HAP-1 (cell line): Measurements from ENCODE around the gene ABHD8.

ENCODE experiments used
- DNase-seq, 2 experiments: peaks; one replicate each; pipeline ENCODE4 v3.0.0-alpha.2; 2016 to 2020; ENCODE audit warnings: low spot score in 2 of 2
- H3K27me3 ChIP-seq: fragments of 250-450 bp; sonication (Bioruptor Pico); 2 replicates; pipeline ENCODE4 v1.5.1; 2020; ENCODE audit warnings: low read depth, mild to moderate bottlenecking, moderate library complexity
- H3K36me3 ChIP-seq: fragments of 250-450 bp; sonication (Bioruptor Pico); replicated peaks from 2 replicates; pipeline ENCODE4 v1.5.1; 2020; ENCODE audit warnings: mild to moderate bottlenecking
- H3K4me1 ChIP-seq: fragments of 250-450 bp; sonication (Bioruptor Pico); 2 replicates; pipeline ENCODE4 v1.5.1; 2020; ENCODE audit warnings: mild to moderate bottlenecking
- H3K4me3 ChIP-seq: fragments of 250-450 bp; sonication (Bioruptor Pico); 2 replicates; pipeline ENCODE4 v1.5.1; 2020; ENCODE audit warnings: mild to moderate bottlenecking, moderate library complexity
- H3K9me3 ChIP-seq: fragments of 250-450 bp; sonication (Bioruptor Pico); 2 replicates; pipeline ENCODE4 v1.5.1; 2020; ENCODE audit warnings: mild to moderate bottlenecking, moderate library complexity
- in situ Hi-C: fragments of 300-500 bp; cut with MboI; formaldehyde crosslinking; loops from 3 replicates; pipeline ENCODE4 v1.14.3; 2020; ENCODE audit warnings: low sequenced_read_pairs, inconsistent platforms, mixed read lengths

ABHD8 gene

DNA sequence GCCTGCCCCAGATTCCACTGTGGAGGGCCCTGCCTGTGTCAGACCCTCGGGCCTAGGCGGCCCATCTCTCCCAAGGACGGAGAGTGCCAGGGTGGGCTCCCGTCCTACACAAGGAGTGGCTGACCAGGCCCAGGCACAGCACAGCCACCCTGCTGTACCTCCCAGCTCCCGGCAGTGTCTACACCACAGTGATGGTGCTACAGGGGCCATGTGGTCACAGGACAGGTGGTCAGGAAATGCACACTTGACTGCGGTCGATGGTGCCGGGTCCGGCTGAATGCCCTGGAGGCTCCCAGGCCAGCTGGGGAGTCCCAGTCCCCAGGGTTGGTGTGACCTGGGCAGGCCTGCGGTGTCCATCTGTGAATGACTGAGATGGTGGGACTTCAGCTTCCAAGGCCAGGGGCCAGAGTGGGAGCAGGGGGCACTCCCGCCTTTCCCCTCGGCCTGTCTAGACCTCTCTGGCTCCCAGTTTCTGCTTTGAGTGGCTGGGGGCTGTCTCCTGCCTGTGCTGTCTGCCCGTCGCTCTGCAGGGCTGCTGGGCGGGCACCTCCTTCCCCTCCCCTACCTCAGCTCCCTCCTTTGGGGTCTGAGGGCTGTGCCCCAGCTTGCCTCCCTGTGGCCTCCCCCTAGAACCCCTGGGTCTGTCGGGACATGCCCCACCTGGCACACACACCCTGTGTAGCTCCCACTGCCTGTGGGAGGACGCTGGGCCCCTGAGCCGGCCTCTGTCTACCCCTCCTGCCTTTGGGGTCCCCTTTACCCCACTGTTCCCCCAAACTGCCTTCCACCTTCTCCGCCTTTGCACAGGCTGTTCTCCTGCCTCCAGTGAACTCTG lies 18.6 kb upstream of the ABHD8 start:
- no peak overlapping the region for H3K4me3 ChIP-seq
- no peak for DNase-seq
- no peaks in the 10 kb centered on the region for H3K9me3 ChIP-seq
- no peaks in the 10 kb centered on the region for H3K27me3 ChIP-seq
- H3K4me1 ChIP-seq = no peaks in the 10 kb centered on the region
- in situ Hi-C loops = no loop called here
- H3K36me3 ChIP-seq = peaks cover 17% of the 10 kb centered on the region

DNA sequence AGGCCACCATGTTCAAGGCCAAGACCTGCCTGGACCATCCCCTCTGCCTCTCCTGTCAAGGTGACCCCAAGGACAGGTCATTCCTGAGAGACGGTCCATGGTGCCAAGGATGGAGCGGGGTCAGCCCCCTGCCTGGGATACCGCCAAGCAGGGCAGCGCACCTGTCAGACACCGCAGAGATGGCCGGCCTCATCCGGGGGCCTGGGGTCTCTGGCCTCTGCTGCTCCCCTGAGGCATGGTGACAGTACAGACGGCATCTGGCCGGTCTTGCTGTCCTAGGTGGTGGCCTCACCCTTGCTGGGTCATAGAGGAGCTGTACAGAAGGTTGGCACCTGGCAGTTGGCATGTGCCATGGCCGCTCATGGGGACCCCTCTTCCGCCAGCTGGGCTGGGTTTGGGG lies 17.2 kb upstream of the ABHD8 start:
- H3K36me3 ChIP-seq = peaks cover 23% of the 10 kb centered on the region

DNA sequence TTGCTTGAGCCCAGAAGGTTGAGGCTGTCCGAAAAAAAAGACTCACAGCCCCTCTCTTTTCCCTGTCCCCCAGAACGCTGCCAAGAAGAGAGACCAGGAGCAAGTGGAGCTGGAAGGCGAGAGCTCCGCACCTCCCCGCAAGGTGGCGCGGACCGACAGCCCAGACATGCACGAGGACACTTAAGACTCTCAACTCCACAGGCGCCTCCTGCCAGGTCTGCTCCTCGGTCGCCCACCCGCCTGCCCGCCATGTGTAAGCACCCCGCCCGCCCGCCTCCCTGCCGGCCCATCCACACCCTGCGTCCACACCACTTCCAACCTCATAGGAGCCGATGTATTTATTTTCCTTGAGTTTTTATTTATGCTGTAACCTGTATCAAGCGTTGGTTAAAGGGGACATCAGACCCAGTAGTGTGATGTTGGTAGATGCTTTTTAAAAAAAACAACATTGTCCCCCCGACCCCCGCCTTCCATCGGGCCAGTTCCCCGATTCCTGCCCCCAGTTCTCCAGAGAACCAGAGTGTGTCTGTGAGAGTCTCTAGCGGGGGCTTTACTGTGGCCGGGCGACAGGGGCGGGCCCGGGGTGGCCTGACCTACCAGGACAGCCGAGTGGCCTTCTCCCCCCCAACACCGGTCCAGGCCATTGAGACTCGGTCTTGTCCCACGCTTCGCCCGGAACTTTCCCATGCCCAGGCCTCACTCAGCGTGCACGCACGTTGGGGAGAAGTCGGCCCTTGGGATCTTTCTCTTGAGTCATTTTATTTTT lies 16.4 kb upstream of the ABHD8 start:
- peaks cover 24% of the 10 kb centered on the region for H3K36me3 ChIP-seq
- in situ Hi-C loops = no loop called here
- H3K4me3 ChIP-seq = no peak overlapping the region
- no peaks in the 10 kb centered on the region for H3K4me1 ChIP-seq
- DNase-seq = no peak
- H3K27me3 ChIP-seq = no peaks in the 10 kb centered on the region
- no peaks in the 10 kb centered on the region for H3K9me3 ChIP-seq

More for the DNA sequence above, 17.2 kb upstream of the ABHD8 start:
- no peaks in the 10 kb centered on the region for H3K4me1 ChIP-seq
- H3K27me3 ChIP-seq = no peaks in the 10 kb centered on the region
- DNase-seq = no peak
- no peak overlapping the region for H3K4me3 ChIP-seq
- H3K9me3 ChIP-seq = no peaks in the 10 kb centered on the region
- in situ Hi-C loops = no loop called here

DNA sequence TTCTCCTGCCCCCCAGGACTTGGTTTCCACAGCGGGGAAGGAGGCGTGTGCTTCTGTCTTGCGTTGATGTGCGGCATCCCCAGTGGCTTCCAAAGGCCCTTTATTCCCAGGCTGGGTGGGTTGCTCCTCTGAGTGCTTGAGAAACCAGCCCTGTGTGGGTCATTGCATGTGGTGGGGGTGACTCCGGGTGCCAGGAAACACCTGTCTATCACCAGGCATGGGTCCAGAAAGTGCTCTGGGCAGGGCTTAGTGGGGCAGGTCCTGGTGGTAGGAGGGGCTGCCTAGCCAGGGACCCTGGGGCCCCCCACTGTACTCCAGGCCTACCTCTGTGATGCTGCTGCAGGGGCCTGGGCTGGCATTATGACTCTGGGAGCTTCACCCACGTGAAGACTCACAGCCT lies 15.7 kb upstream of the ABHD8 start:
- H3K4me3 ChIP-seq = no peak overlapping the region
- in situ Hi-C loops = no loop called here
- no peak for DNase-seq
- no peaks in the 10 kb centered on the region for H3K9me3 ChIP-seq
- no peaks in the 10 kb centered on the region for H3K27me3 ChIP-seq
- no peaks in the 10 kb centered on the region for H3K4me1 ChIP-seq
- peaks cover 30% of the 10 kb centered on the region for H3K36me3 ChIP-seq

DNA sequence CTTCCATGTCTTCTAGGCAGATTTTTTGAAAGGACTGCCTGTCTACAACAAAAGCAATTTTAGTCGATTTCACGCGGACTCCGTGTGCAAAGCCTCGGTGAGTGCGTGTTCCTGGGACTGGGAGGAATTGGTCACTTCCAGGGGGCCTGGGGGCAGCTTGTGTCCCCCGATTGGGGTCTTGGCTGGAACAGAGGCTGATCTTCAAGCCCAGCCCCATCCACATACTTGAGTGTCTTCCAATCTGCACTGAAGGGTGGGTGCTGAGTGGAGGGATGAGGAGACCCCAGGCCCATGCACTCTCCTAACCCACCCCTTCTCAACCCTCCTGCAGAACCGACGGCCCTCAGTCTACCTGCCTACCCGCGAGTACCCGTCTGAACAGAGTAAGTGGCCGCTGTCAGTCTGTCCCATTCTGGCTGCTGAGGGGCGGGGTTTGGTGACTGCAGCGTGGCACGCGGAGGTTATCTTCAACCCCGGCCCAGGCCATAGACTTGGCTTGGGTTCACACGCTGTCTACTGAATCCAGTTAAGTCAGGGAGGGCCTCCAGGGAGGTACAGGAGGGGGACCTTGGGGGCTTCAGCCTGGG lies 10.9 kb upstream of the ABHD8 start:
- peaks cover 16% of the 10 kb centered on the region for H3K36me3 ChIP-seq
- in situ Hi-C loops = no loop called here
- H3K4me3 ChIP-seq = no peak overlapping the region
- no peak for DNase-seq
- no peaks in the 10 kb centered on the region for H3K9me3 ChIP-seq
- peaks cover 7% of the 10 kb centered on the region for H3K4me1 ChIP-seq
- H3K27me3 ChIP-seq = no peaks in the 10 kb centered on the region

DNA sequence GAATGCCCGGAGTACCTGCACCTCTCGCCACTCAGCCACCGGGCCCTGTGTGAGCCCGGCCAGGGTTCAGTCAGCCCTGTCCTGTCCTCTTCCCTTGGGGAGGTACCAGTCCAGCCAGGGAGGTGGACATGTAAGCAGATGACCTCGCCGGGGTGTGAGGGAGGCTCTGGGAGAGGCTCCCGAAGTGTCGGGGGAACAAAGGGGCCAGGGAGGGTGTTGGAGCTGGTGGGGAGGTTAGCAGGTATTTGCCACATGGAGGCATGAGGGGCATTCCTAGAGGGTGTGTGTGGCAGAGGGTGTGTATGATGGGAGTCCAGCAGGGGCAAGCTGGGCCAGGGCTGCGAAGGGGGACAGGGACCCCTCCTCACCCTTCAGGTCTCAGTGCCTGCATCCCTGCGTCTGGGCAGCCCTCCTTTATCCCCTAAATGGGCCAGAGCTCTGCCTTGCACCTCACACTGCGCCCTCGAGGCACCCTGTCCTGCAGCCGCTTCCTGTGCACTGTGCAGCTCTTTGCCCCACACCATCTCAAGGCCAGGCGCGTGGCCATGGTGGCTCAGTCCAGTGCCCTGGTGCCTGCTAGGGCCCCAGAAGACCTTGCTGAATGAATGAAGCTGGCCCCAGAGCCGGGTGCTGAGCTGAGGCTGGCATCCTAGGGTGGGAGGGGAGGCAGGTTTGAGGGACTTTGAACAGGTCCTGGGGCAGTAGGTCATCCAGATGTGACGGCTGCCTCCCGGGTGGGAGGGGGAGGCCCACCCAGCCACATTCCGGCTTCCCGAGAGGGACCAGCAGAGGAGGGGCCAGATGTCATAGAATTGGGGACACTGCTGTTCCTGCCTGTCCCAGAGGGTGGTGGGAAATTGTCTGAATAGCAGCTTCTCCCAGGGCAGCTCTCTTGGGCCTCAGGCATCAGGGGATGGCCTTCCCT lies 9.2 kb upstream of the ABHD8 start:
- no peak overlapping the region for H3K4me3 ChIP-seq
- peaks cover 16% of the 10 kb centered on the region for H3K36me3 ChIP-seq
- H3K9me3 ChIP-seq = no peaks in the 10 kb centered on the region
- DNase-seq = no peak
- no peaks in the 10 kb centered on the region for H3K27me3 ChIP-seq
- peaks cover 7% of the 10 kb centered on the region for H3K4me1 ChIP-seq
- in situ Hi-C loops = no loop called here

DNA sequence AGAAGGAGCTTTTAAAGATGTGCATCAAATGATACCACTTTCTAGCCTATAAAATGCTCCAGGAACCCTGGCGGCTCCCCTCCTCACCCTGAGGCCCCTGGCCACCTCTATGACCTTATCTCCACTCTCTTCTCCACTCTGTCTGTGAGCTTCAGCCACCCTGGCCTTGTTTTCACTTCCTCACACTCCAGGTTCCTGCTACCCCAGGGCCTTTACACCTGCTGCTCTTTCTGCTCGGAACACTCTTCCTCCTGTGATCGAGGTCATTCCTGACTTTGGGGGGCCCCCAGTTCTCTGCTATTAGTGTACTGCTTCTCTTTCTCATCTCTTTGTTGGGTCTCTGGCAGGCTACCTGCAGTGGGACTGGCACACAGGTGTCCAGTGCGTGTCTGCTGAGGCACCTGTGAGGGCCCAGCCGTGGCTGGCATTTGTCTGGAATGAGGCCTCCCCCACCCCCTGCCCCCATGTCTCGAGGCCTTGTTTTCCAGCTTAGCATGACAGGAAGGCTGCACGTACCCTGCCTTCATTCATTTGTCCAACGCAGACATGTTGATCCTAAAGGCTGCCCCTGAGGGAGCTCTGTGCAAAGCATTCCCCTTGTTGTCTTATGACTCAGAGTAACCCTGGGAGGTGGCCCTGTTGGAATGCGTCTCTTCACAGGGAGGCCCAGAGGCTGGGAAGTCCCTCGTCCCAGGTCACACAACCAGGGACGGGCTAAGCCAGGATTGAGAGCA lies 8.4 kb upstream of the ABHD8 start:
- no peak for DNase-seq
- Histone ChIP-seq H3K36me3 (peaks cover 16% of the 10 kb centered on the region), H3K9me3 (no peaks in the 10 kb centered on the region), H3K4me1 (peaks cover 7% of the 10 kb centered on the region), H3K27me3 (no peaks in the 10 kb centered on the region), H3K4me3 (no peak overlapping the region)
- in situ Hi-C loops = no loop called here

DNA sequence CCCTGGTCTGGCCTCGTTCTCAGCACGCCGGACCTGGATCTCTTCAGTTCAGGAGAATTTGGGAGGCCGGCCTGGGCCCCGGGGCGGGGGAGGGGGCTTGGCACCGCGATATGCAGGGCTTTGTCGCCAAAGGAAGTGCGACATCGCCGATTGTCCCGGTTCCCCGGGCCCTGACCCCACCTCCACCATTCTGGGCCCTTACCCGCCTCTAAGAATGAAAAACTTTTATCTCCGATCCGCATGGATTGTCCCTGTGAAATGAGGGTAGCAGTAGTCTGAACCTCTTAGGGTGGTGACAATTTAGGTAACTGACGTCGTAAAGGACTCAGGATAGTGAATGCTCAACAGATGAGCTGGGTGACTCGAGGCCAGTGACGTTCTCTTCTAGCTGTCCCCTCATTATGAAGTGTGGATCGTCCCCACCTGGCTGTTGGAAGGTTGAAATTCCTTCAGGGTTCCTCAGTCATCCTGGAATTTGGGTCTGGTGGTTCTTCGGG lies 6.8 kb upstream of the ABHD8 start:
- Histone ChIP-seq H3K36me3 (peaks cover 8% of the 10 kb centered on the region), H3K9me3 (no peaks in the 10 kb centered on the region), H3K27me3 (no peaks in the 10 kb centered on the region), H3K4me1 (peaks cover 7% of the 10 kb centered on the region), H3K4me3 (peak overlapping the region; percentile 90)
- no peak for DNase-seq
- in situ Hi-C loops = no loop called here

DNA sequence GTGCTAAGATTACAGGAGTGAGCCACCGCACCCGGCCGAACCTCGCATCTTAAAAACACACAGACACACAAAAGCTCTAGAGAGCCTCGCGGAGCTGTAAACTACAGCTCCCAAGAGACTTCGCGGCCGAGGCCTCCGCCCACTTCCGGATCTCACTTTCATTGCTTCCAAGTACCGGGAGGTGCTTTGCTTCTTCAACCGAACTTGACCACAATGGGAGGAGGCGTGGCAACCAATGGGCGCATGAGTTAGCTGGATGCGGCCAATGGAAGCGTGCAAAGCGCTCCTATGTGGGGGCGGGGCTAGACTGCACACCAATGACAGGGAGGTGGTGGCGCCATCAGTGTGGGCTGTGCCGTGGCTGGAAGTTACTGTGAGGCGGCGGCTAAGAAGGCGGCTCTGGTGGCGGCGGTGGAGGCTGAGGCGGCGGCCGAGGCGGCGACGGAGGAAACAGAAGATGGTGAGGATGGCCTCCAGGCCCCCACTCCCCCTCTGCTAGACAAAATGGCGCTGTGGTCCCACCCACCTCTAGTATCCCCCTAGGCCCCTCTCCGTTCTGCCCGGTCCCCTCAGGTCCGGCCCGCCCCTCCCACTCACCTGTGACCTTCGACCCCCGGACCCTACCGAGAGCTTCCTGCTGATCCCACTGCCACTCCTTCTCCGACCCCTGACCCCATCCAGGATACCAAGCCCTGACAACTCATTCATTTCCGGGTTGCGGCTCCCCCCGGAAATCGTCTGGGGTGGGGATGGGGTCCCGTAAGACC lies 6.2 kb upstream of the ABHD8 start, which contains the start of gene DDA1:
DDA1 (plus strand) TSS at position 366 of the 767 bp plus-strand sequence; CDS start at position 458, 92 bp downstream.
- peak; percentile 100 for DNase-seq
- Histone ChIP-seq H3K36me3 (peaks cover 4% of the 10 kb centered on the region), H3K4me1 (peaks cover 7% of the 10 kb centered on the region), H3K27me3 (no peaks in the 10 kb centered on the region), H3K9me3 (no peaks in the 10 kb centered on the region), H3K4me3 (peak within 1 kb of the TSS; percentile 90)
- in situ Hi-C loops = no loop called here

DNA sequence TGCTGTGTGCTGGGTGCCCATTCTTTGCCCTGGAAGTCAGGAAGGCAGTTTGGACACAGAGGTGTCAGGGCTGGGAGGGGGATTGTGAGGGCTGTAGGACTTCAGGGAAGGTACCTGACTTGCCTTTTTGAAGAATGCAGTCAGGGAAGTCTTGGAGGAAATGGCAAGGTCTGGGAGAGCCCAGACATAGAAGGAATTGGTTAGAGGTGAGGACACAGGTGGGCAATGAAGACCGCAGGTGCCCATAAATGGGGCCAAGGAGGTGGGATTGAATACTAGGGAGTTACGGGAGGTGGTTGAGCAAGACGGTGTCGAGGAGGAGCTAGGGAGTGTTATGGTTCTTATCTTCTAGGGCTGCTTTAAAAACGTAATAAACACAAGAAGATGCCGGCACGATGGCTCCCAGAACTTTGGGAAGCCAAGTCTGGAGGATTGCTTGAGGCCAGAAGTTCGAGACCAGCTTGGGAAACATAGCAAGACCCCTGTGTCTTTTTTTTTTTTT lies 4.7 kb upstream of the ABHD8 start:
- in situ Hi-C loops = no loop called here
- DNase-seq = no peak
- Histone ChIP-seq H3K27me3 (no peaks in the 10 kb centered on the region), H3K4me1 (peaks cover 11% of the 10 kb centered on the region), H3K9me3 (no peaks in the 10 kb centered on the region), H3K4me3 (no peak overlapping the region), H3K36me3 (no peaks in the 10 kb centered on the region; the same call in 1 of the 2 replicates)

DNA sequence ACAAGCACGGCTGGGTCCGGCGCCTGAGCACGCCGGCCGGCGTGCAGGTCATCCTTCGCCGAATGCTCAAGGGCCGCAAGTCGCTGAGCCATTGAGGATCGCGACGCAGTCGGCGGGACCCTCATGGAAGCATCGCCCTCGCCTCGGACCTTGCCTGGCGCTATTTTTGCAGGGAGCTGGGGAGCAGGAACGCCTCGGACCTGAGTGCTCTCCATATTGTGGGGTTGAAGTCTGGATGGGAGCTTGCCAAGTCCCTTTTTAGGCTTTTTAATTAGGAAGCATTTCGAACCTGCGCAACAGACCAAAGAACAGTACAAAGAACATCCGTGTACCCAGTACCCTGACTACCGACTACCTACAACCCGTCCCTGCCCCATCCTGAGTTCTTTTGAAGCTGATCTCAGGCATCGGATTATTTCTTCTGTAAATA lies 3.1 kb upstream of the ABHD8 start:
- Histone ChIP-seq H3K4me1 (peaks cover 11% of the 10 kb centered on the region), H3K27me3 (no peaks in the 10 kb centered on the region), H3K36me3 (no peaks in the 10 kb centered on the region), H3K4me3 (peak overlapping the region; percentile 79), H3K9me3 (no peaks in the 10 kb centered on the region)
- no peak for DNase-seq
- in situ Hi-C loops = no loop called here
